GM12891 (cell line): ENCODE measurements around the gene TRAPPC4.

Experiments used
- POLR2A ChIP-seq: IDR thresholded peaks from 2 replicates; pipeline ENCODE4 v1.6.1; 2011; ENCODE audit warnings: low read depth, low read length, control low read depth
- POLR2AphosphoS5 ChIP-seq: IDR thresholded peaks from 2 replicates; pipeline ENCODE4 v1.6.1; 2011; ENCODE audit warnings: low read depth, low read length, control low read depth
- POU2F2 ChIP-seq: IDR thresholded peaks from 2 replicates; pipeline ENCODE4 v1.6.1; 2011; ENCODE audit warnings: low read depth, mild to moderate bottlenecking, control low read depth, low read length, moderate library complexity
- SPI1 ChIP-seq: IDR thresholded peaks from 2 replicates; pipeline ENCODE4 v1.6.1; 2011; ENCODE audit warnings: low read depth, low read length, control low read depth
- TAF1 ChIP-seq: IDR thresholded peaks from 2 replicates; pipeline ENCODE4 v1.6.1; 2011; ENCODE audit warnings: low read depth, low read length, control low read depth

GRCh38 chr11:119028346-119029068 lies 9.9 kb downstream of the TRAPPC4 start:
- no peak for TF ChIP-seq POLR2A
- TF ChIP-seq POLR2AphosphoS5 = no peak
- TF ChIP-seq POU2F2 = no peak
- no peak for TF ChIP-seq TAF1
- no peak for TF ChIP-seq SPI1
